BE2C (cell line): Measurements from ENCODE around the gene DUSP8.
"Not testable (repeated sequence)": the region's sequence is repeated elsewhere in the genome, so short reads cannot be mapped to it uniquely, and the experiment has no call there.

Source experiments
- DNase-seq: peaks from one replicate; pipeline ENCODE4 v3.0.0-alpha.2; 2020
- H3K27me3 ChIP-seq: fragments of 250-450 bp; sonication (Bioruptor Pico); 2 replicates; pipeline ENCODE4 v1.5.1; 2020; ENCODE audit warnings: mild to moderate bottlenecking
- H3K36me3 ChIP-seq: fragments of 250-450 bp; sonication (Bioruptor Pico); 2 replicates; pipeline ENCODE4 v1.5.1; 2020; ENCODE audit warnings: mild to moderate bottlenecking
- H3K4me1 ChIP-seq: fragments of 250-450 bp; sonication (Bioruptor Pico); 2 replicates; pipeline ENCODE4 v1.5.1; 2020
- H3K4me3 ChIP-seq: 2 replicates; pipeline ENCODE4 v1.5.1; 2011; ENCODE audit warnings: low read depth, low read length
- H3K9me3 ChIP-seq: fragments of 250-450 bp; sonication (Bioruptor Pico); 2 replicates; pipeline ENCODE4 v1.5.1; 2020
- TF ChIP-seq, protein P1 (sequence below): IDR thresholded peaks from 2 replicates; pipeline ENCODE4 v1.5.1; 2012; ENCODE audit warnings: mild to moderate bottlenecking, low read depth, low read length

DUSP8 gene

DNA sequence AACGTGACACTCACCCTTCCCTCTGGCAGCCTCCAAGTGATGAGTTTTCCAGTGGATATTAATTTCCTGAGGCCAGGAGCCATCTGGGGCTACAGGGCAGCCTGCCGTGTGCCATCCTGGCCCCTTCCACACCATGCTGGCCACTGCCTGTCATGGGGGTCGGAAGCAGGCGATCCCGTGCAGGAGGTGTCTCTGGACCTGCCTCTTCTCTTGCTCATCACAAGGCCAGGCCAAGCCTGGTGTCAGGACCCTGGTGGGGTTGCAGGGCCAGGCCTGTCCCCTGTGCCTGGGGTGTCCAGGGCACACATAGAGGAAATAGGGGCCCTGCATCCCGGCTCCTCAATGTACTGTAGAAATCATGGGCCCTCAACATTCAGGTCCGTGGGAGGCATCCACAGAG, 32.6 kb upstream of the DUSP8 start:
- DNase-seq, result no peak

DNA sequence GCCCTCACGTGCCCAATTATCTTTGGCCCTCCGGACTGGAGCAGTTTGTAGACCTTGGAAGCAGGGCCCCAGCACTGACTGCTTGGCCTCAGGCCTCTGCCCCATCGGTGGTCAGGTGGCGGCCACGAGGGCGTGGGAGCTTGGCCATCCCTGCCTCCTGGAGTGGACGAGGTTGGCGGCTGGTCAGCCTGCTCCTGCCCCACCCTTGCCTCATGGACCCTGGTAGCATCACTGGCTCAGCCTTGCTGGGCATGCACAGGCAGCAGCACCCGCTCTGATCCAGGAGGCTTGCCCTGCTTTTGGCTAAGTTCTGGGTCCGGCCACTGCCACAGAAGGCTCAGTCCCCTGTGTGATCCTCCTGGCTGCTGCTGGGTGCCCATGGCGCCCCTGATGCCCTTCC, 32.1 kb upstream of the DUSP8 start:
- no peaks in the 10 kb centered on the region for H3K9me3 ChIP-seq
- TF ChIP-seq, protein P1, sequence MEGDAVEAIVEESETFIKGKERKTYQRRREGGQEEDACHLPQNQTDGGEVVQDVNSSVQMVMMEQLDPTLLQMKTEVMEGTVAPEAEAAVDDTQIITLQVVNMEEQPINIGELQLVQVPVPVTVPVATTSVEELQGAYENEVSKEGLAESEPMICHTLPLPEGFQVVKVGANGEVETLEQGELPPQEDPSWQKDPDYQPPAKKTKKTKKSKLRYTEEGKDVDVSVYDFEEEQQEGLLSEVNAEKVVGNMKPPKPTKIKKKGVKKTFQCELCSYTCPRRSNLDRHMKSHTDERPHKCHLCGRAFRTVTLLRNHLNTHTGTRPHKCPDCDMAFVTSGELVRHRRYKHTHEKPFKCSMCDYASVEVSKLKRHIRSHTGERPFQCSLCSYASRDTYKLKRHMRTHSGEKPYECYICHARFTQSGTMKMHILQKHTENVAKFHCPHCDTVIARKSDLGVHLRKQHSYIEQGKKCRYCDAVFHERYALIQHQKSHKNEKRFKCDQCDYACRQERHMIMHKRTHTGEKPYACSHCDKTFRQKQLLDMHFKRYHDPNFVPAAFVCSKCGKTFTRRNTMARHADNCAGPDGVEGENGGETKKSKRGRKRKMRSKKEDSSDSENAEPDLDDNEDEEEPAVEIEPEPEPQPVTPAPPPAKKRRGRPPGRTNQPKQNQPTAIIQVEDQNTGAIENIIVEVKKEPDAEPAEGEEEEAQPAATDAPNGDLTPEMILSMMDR, result no peak
- no peak overlapping the region for H3K4me3 ChIP-seq
- H3K27me3 ChIP-seq, result no peaks in the 10 kb centered on the region
- DNase-seq, result no peak
- no peaks in the 10 kb centered on the region for H3K4me1 ChIP-seq
- H3K36me3 ChIP-seq, result no peaks in the 10 kb centered on the region

More for the DNA sequence above, 32.6 kb upstream of the DUSP8 start:
- Histone ChIP-seq H3K27me3 (no peaks in the 10 kb centered on the region), H3K9me3 (no peaks in the 10 kb centered on the region), H3K4me3 (no peak overlapping the region), H3K36me3 (no peaks in the 10 kb centered on the region), H3K4me1 (no peaks in the 10 kb centered on the region)
- TF ChIP-seq, protein P1, result no peak

DNA sequence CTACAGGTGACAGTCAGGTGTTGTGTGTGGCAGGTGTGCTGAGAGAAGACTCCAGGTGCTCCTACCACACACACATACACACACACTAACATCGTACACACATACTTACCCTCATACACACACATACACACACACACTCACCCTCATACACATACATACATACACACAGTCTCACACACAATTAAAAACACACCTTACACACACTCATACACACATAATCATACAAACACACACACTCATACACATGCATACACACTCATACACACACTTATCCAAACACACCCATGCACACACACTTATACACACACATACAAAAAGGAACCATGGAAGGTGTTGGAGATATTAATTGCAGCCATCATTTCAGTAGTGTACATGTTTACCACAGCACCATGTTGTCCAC, 31.6 kb upstream of the DUSP8 start:
- no peaks in the 10 kb centered on the region for H3K9me3 ChIP-seq
- no peak overlapping the region for H3K4me3 ChIP-seq
- no peaks in the 10 kb centered on the region for H3K27me3 ChIP-seq
- no peaks in the 10 kb centered on the region for H3K36me3 ChIP-seq
- DNase-seq, result no peak
- H3K4me1 ChIP-seq, result no peaks in the 10 kb centered on the region
- TF ChIP-seq, protein P1, result no peak

DNA sequence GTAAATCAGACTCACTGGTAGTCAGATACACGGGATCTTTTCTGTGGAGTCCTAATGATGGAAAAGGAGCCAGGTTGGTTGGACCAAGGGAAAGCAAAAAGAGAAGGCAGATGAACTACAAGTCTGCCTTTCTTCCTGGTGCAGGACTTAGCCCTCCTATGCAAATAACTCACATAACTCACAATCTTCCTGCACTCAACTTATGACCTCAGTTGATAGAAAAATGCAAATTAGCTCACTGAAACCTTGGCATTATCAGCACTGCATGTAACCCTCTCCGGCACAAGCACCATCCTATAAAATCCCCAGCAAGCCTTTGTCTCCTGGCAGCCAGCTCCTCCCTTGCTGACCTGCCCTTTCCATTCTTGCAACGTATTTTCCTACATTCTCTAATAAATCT, 29.6 kb upstream of the DUSP8 start:
- not testable (repeated sequence) for H3K36me3 ChIP-seq, H3K4me1 ChIP-seq, H3K9me3 ChIP-seq, H3K4me3 ChIP-seq, DNase-seq, H3K27me3 ChIP-seq

DNA sequence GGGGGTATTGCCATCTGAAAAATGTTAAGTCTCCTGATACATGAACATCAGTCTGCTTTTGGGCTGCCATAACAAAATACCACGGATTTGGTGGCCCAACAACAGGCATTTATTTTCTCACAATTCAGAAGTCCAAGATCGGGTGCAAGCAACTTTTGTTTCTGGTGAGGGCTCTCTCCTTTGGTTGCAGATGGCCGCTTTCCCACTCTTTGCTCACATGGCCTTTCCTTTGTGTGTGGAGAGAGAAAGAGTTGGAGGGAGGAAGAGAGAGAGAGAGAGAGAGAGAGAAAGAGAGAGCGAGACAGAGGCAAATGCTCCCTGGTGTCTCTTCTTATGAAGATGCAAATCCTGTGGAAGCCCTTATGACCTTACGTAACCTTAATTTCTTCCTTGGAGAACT, 28.6 kb upstream of the DUSP8 start:
- no peak for DNase-seq
- TF ChIP-seq, protein P1, result no peak
- Histone ChIP-seq H3K4me1 (no peaks in the 10 kb centered on the region), H3K9me3 (no peaks in the 10 kb centered on the region), H3K27me3 (no peaks in the 10 kb centered on the region), H3K36me3 (no peaks in the 10 kb centered on the region), H3K4me3 (no peak overlapping the region)

DNA sequence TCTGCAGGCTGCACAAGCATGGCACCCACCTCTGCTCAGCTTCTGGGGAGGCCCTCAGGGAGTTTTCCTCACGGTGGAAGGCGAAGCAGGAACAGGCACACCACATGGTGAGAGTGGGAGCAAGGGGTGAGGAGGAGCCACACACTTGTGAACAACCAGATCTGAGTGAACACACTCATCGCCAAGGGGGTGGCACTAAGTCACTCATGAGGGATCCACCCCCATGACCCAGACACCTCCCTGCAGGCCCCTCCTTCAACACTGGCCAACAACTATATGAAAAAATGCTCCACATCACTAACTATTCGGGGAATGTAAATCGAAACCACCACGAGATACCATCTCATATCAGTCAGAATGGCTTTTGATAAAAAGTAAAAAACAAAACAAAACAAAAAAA, 26.7 kb upstream of the DUSP8 start:
- Histone ChIP-seq H3K27me3 (no peaks in the 10 kb centered on the region), H3K9me3 (no peaks in the 10 kb centered on the region), H3K4me3 (no peak overlapping the region), H3K4me1 (no peaks in the 10 kb centered on the region), H3K36me3 (no peaks in the 10 kb centered on the region)
- DNase-seq, result no peak
- TF ChIP-seq, protein P1, result no peak

DNA sequence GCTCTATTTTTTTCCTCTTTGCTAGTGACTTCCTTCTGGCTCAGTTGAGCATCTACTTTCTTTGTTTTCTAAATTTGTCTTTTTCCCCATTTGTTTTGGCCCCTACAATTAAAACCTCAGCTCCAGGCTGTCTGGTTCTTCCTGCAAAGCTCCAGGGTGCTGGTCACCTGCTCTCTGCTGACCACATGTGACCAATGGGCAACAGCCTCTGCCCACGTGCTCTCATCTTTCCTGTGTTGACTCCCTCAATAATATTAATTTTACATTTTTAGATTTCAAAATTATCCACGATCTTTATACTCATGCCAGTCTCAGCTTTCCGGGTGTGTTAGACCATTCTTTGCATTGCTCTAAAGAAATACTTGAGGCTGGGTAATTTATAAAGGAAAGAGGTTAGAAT, 26.3 kb upstream of the DUSP8 start:
- not testable (repeated sequence) for DNase-seq, H3K36me3 ChIP-seq, H3K27me3 ChIP-seq, H3K4me1 ChIP-seq, H3K4me3 ChIP-seq, H3K9me3 ChIP-seq
